PC-3 (cell line): Measurements from ENCODE around the gene CORO6. TPM values are rescaled to one million over a fixed set of nuclear protein-coding genes. Genes with fewer than 3 reads are reported as not detected.

Source experiments
- ATAC-seq: fragments of 200-7000 bp; cut with Tn5 transposase; 2 replicates; pipeline ENCODE4 v1.9.1; 2020; ENCODE audit warnings: mild to moderate bottlenecking, moderate library complexity
- BruUV-seq: library from RNA; stranded (reverse); fragments of 400-500 nt; replicated peaks from 2 replicates; lab custom pipeline; 2021; lab: Mats Ljungman, UMichigan
- CTCF ChIA-PET: fragments of 300-600 bp; sonication (Branson Sonifier 250); formaldehyde crosslinking; loops from one replicate; lab custom pipeline; 2022; ENCODE audit warnings: antibody characterized with exemption; lab: Charles Lee
- POLR2A ChIA-PET: fragments of 300-600 bp; sonication (Branson Sonifier 250); formaldehyde crosslinking; loops from one replicate; lab custom pipeline; 2022; ENCODE audit warnings: antibody characterized with exemption; ENCODE audit not compliant: unreplicated experiment; lab: Charles Lee
- DNase-seq: peaks from one replicate; pipeline ENCODE4 v3.0.0-alpha.2; 2015
- H2AFZ ChIP-seq: fragments of 300-600 bp; sonication (generic); 2 replicates; pipeline ENCODE4 v1.6.0; 2016; ENCODE audit warnings: antibody characterized with exemption, low read length
- H3F3A ChIP-seq: fragments of 300-600 bp; sonication (generic); one replicate; pipeline ENCODE4 v1.6.0; 2017; ENCODE audit warnings: antibody characterized with exemption, low read length, control low read depth, mild to moderate bottlenecking; ENCODE audit not compliant: unreplicated experiment
- H3K27ac ChIP-seq: fragments of 300-600 bp; sonication (generic); 2 replicates; pipeline ENCODE4 v1.5.1; 2016; ENCODE audit warnings: mild to moderate bottlenecking, low read length
- H3K27me3 ChIP-seq: fragments of 300-600 bp; sonication (generic); 2 replicates; pipeline ENCODE4 v1.6.1; 2016; ENCODE audit warnings: low read length, mixed read lengths
- H3K36me3 ChIP-seq: fragments of 300-600 bp; sonication (generic); 2 replicates; pipeline ENCODE4 v1.6.1; 2016; ENCODE audit warnings: low read depth, mixed run types, low read length, mixed read lengths
- H3K4me1 ChIP-seq: fragments of 300-600 bp; sonication (generic); 2 replicates; pipeline ENCODE4 v1.5.1; 2016; ENCODE audit warnings: low read length; ENCODE audit not compliant: insufficient read depth
- H3K4me2 ChIP-seq: fragments of 300-600 bp; sonication (generic); 2 replicates; pipeline ENCODE4 v1.6.0; 2016; ENCODE audit warnings: low read length
- H3K4me3 ChIP-seq: fragments of 300-600 bp; sonication (generic); 2 replicates; pipeline ENCODE4 v1.5.1; 2016; ENCODE audit warnings: mild to moderate bottlenecking, low read length, mixed read lengths
- H3K79me2 ChIP-seq: fragments of 300-600 bp; sonication (generic); 2 replicates; pipeline ENCODE4 v1.6.1; 2017; ENCODE audit warnings: low read length, mixed read lengths
- H3K9ac ChIP-seq: fragments of 300-600 bp; sonication (generic); 2 replicates; pipeline ENCODE4 v1.6.0; 2016; ENCODE audit warnings: mild to moderate bottlenecking, low read length
- H3K9me2 ChIP-seq: fragments of 300-600 bp; sonication (generic); replicated peaks from 2 replicates; pipeline ENCODE4 v1.6.1; 2016; ENCODE audit warnings: mixed run types, low read length, mixed read lengths
- H3K9me3 ChIP-seq: fragments of 300-600 bp; sonication (generic); 2 replicates; pipeline ENCODE4 v1.6.1; 2016; ENCODE audit warnings: low read length, mixed read lengths
- H4K20me1 ChIP-seq: fragments of 300-600 bp; sonication (generic); 2 replicates; pipeline ENCODE4 v1.6.1; 2016; ENCODE audit warnings: low read length, mixed read lengths
- CTCF ChIP-seq: fragments of 300-600 bp; sonication (generic); conservative IDR thresholded peaks from 2 replicates; pipeline ENCODE4 v1.5.1; 2017; ENCODE audit warnings: antibody characterized with exemption, low read depth, mild to moderate bottlenecking, low read length
- EZH2 ChIP-seq: fragments of 300-600 bp; sonication (generic); IDR thresholded peaks from one replicate; pipeline ENCODE4 v1.6.1; 2017; ENCODE audit warnings: antibody characterized with exemption, mild to moderate bottlenecking, low read length; ENCODE audit not compliant: unreplicated experiment
- EZH2phosphoT487 ChIP-seq: fragments of 300-600 bp; sonication (generic); IDR thresholded peaks from 2 replicates; pipeline ENCODE4 v1.6.1; 2018; ENCODE audit warnings: mild to moderate bottlenecking, antibody characterized with exemption, low read length, borderline replicate concordance
- intact Hi-C: fragments of 100-400 bp; cut with micrococcal nuclease; formaldehyde crosslinking; loops from 2 replicates; pipeline ENCODE4 v1.9.0; 2023
- total RNA-seq: library from RNA; depleted of rRNA; stranded (reverse); fragments of >200 nt; gene quantifications from 2 replicates; pipeline ENCODE4 v1.2.3, GENCODE V29; 2014

CORO6 gene
- total RNA-seq, 1 experiment from 2014 or later: 0.44 TPM

GRCh38 chr17:29582772-29583171 lies 39.9 kb downstream of the CORO6 start:
- intact Hi-C loops: no loop called here
- DNase-seq (no peak), ATAC-seq (no peak)
- Histone ChIP-seq H3K9me2 (no peaks in the 10 kb centered on the region), H2AFZ (no peak overlapping the region), H3K9me3 (no peaks in the 10 kb centered on the region), H3K4me2 (no peak overlapping the region), H3K4me3 (no peak overlapping the region), H3F3A (no peaks in the 10 kb centered on the region), H3K27ac (no peak overlapping the region), H4K20me1 (no peaks in the 10 kb centered on the region), H3K27me3 (no peaks in the 10 kb centered on the region), H3K79me2 (peaks cover 28% of the 10 kb centered on the region), H3K36me3 (no peaks in the 10 kb centered on the region), H3K4me1 (peaks cover 1% of the 10 kb centered on the region; the same call in 1 of the 2 replicates), H3K9ac (no peak overlapping the region)
- ChIA-PET CTCF (interaction anchor here (0.6 kb wide), 1 partner anchor 16 kb away, joined by 3 read pairs; the partner anchor contains the start of gene ABHD15), POLR2A (no interaction called here)
- no TSS peak for BruUV-seq
- TF ChIP-seq CTCF: no peak
- TF ChIP-seq EZH2phosphoT487: no peak
- no peak for TF ChIP-seq EZH2

DNA sequence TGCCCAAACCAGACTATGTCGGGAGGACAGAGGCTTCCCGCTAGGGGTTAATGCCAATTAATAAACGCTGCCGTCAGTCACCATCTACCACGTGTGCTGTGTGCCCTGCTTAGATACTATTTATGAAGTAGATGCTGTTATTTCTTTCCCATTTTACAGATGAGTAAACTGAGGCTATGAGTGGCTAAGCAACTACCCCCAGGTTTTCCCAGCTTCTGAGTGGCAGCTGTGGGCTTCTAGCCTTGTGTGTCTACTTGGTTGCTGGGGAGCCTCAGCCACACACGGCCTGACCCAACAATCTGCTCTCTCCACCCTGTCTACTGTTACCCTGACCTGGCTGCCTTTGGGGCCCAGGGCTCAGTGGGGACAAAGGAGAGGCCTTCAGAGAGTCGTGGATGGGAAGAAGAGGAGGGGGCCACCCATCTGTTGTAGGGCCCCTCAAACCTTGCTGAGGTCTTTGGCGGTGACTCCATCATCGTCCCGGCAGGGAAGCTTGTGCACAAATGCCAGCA lies 40.4 kb downstream of the CORO6 start:
- POLR2A ChIA-PET: no interaction called here
- no peaks in the 10 kb centered on the region for H3K4me1 ChIP-seq
- no TSS peak for BruUV-seq
- no peaks in the 10 kb centered on the region for H3K36me3 ChIP-seq
- CTCF ChIA-PET: no interaction called here
- H3K27ac ChIP-seq: no peak overlapping the region
- H3K9me2 ChIP-seq: no peaks in the 10 kb centered on the region
- H3K4me3 ChIP-seq: no peak overlapping the region
- H4K20me1 ChIP-seq: no peaks in the 10 kb centered on the region
- no peak for DNase-seq
- intact Hi-C loops: no loop called here
- no peaks in the 10 kb centered on the region for H3F3A ChIP-seq
- no peak overlapping the region for H2AFZ ChIP-seq
- no peaks in the 10 kb centered on the region for H3K9me3 ChIP-seq
- no peak for ATAC-seq
- TF ChIP-seq EZH2 (no peak), CTCF (no peak), EZH2phosphoT487 (no peak)
- H3K9ac ChIP-seq: no peak overlapping the region
- no peak overlapping the region for H3K4me2 ChIP-seq
- H3K79me2 ChIP-seq: peaks cover 23% of the 10 kb centered on the region
- no peaks in the 10 kb centered on the region for H3K27me3 ChIP-seq

GRCh38 chr17:29581583-29582253 lies 41.0 kb downstream of the CORO6 start:
- DNase-seq (no peak), ATAC-seq (no peak)
- no peak for TF ChIP-seq EZH2phosphoT487
- no peaks in the 10 kb centered on the region for H4K20me1 ChIP-seq
- no peaks in the 10 kb centered on the region for H3K9me3 ChIP-seq
- H3K9ac ChIP-seq: no peak overlapping the region
- H3K79me2 ChIP-seq: peaks cover 17% of the 10 kb centered on the region
- H2AFZ ChIP-seq: no peak overlapping the region
- no peak overlapping the region for H3K27ac ChIP-seq
- intact Hi-C loops: loop anchor here (2.0 kb wide), 1 partner anchor 37 kb away; no protein-coding TSS in a partner anchor
- H3K4me1 ChIP-seq: no peaks in the 10 kb centered on the region
- BruUV-seq: no TSS peak
- no peaks in the 10 kb centered on the region for H3K27me3 ChIP-seq
- ChIA-PET POLR2A (no interaction called here), CTCF (interaction anchor here (0.7 kb wide), 1 partner anchor 13 kb away, joined by 3 read pairs; no protein-coding TSS in a partner anchor)
- H3F3A ChIP-seq: no peaks in the 10 kb centered on the region
- no peak overlapping the region for H3K4me3 ChIP-seq
- no peaks in the 10 kb centered on the region for H3K36me3 ChIP-seq
- H3K9me2 ChIP-seq: no peaks in the 10 kb centered on the region
- no peak overlapping the region for H3K4me2 ChIP-seq
